ENCODE measurements around the gene PIGBOS1. TPM values are rescaled to one million over a fixed set of nuclear protein-coding genes. Genes with fewer than 3 reads are reported as not detected.

PIGBOS1 gene
- total and polyA plus RNA-seq, 2 experiments from 2014 or later, result 9.1 to 16.7 TPM

GRCh38 chr15:55297315-55297714, 21.6 kb downstream of the PIGBOS1 start:
- ATAC-seq (no peak), DNase-seq (ENCODE audit: low spot score) (no peak)
- Histone ChIP-seq H3K27ac (ENCODE audit: low read depth) (no peak overlapping the region), H3K36me3 (ENCODE audit: insufficient read depth) (no peaks in the 10 kb centered on the region), H4K20me1 (replicated peaks; ENCODE audit: insufficient read depth) (no peaks in the 10 kb centered on the region), H3K79me2 (replicated peaks; ENCODE audit: insufficient read depth) (no peaks in the 10 kb centered on the region), H3K4me1 (ENCODE audit: insufficient read depth) (no peaks in the 10 kb centered on the region), H3K9me2 (ENCODE audit: insufficient read depth) (no peaks in the 10 kb centered on the region), H3K4me2 (no peak overlapping the region), H3K27me3 (ENCODE audit: insufficient read depth) (no peaks in the 10 kb centered on the region), H3F3A (replicated peaks; ENCODE audit: low read depth) (no peaks in the 10 kb centered on the region), H2AFZ (no peak overlapping the region), H3K4me3 (no peak overlapping the region)
- H3K27ac Mint-ChIP-seq, result no peak overlapping the region
- H3K9me3 Mint-ChIP-seq, result peaks cover 37% of the 10 kb centered on the region
- peaks cover 6% of the 10 kb centered on the region for H3K27me3 Mint-ChIP-seq (ENCODE audit: insufficient read depth, low read depth, poor library complexity)
- no peak for TF ChIP-seq JUNB (IDR thresholded peaks at IDR 0.05; ENCODE audit: unreplicated experiment)
- TF ChIP-seq, protein P1, sequence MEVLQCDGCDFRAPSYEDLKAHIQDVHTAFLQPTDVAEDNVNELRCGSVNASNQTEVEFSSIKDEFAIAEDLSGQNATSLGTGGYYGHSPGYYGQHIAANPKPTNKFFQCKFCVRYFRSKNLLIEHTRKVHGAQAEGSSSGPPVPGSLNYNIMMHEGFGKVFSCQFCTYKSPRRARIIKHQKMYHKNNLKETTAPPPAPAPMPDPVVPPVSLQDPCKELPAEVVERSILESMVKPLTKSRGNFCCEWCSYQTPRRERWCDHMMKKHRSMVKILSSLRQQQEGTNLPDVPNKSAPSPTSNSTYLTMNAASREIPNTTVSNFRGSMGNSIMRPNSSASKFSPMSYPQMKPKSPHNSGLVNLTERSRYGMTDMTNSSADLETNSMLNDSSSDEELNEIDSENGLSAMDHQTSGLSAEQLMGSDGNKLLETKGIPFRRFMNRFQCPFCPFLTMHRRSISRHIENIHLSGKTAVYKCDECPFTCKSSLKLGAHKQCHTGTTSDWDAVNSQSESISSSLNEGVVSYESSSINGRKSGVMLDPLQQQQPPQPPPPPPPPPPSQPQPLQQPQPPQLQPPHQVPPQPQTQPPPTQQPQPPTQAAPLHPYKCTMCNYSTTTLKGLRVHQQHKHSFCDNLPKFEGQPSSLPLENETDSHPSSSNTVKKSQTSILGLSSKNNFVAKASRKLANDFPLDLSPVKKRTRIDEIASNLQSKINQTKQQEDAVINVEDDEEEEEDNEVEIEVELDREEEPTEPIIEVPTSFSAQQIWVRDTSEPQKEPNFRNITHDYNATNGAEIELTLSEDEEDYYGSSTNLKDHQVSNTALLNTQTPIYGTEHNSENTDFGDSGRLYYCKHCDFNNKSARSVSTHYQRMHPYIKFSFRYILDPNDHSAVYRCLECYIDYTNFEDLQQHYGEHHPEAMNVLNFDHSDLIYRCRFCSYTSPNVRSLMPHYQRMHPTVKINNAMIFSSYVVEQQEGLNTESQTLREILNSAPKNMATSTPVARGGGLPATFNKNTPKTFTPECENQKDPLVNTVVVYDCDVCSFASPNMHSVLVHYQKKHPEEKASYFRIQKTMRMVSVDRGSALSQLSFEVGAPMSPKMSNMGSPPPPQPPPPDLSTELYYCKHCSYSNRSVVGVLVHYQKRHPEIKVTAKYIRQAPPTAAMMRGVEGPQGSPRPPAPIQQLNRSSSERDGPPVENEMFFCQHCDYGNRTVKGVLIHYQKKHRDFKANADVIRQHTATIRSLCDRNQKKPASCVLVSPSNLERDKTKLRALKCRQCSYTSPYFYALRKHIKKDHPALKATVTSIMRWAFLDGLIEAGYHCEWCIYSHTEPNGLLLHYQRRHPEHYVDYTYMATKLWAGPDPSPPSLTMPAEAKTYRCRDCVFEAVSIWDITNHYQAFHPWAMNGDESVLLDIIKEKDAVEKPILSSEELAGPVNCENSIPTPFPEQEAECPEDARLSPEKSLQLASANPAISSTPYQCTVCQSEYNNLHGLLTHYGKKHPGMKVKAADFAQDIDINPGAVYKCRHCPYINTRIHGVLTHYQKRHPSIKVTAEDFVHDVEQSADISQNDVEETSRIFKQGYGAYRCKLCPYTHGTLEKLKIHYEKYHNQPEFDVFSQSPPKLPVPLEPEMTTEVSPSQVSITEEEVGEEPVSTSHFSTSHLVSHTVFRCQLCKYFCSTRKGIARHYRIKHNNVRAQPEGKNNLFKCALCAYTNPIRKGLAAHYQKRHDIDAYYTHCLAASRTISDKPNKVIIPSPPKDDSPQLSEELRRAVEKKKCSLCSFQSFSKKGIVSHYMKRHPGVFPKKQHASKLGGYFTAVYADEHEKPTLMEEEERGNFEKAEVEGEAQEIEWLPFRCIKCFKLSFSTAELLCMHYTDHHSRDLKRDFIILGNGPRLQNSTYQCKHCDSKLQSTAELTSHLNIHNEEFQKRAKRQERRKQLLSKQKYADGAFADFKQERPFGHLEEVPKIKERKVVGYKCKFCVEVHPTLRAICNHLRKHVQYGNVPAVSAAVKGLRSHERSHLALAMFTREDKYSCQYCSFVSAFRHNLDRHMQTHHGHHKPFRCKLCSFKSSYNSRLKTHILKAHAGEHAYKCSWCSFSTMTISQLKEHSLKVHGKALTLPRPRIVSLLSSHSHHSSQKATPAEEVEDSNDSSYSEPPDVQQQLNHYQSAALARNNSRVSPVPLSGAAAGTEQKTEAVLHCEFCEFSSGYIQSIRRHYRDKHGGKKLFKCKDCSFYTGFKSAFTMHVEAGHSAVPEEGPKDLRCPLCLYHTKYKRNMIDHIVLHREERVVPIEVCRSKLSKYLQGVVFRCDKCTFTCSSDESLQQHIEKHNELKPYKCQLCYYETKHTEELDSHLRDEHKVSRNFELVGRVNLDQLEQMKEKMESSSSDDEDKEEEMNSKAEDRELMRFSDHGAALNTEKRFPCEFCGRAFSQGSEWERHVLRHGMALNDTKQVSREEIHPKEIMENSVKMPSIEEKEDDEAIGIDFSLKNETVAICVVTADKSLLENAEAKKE (CRISPR knock-in tag; IDR thresholded peaks at IDR 0.05), result no peak
- H3K4me1 Mint-ChIP-seq, result no peaks in the 10 kb centered on the region
- H3K4me3 Mint-ChIP-seq, result no peak overlapping the region
- H3K36me3 Mint-ChIP-seq (ENCODE audit: low read depth), result peaks cover 25% of the 10 kb centered on the region; the same call in 2 of the 3 replicates

GRCh38 chr15:55290528-55291057, 28.3 kb downstream of the PIGBOS1 start:
- no peaks in the 10 kb centered on the region for H3F3A ChIP-seq (replicated peaks; ENCODE audit: low read depth)
- peaks cover 6% of the 10 kb centered on the region for H3K4me1 ChIP-seq (ENCODE audit: insufficient read depth)
- H3K27me3 Mint-ChIP-seq (ENCODE audit: insufficient read depth, low read depth, poor library complexity), result peaks cover 8% of the 10 kb centered on the region

More at GRCh38 chr15:55290528-55291057, 28.3 kb downstream of the PIGBOS1 start:
- peak; percentile 85 to 87 for TF ChIP-seq CTCF (conservative IDR thresholded peaks at IDR 0.05; ENCODE audit: low read depth in 2 of 2)
- no peak for TF ChIP-seq ZNF331 (CRISPR knock-in tag; IDR thresholded peaks at IDR 0.05; ENCODE audit: low read depth)
- no peak for TF ChIP-seq CREB1 (CRISPR knock-in tag; IDR thresholded peaks at IDR 0.05; ENCODE audit: low read depth)
- no peak for TF ChIP-seq EZH2 (IDR thresholded peaks at IDR 0.05; ENCODE audit: low read depth, unreplicated experiment)
- no peaks in the 10 kb centered on the region for H3K79me2 ChIP-seq (replicated peaks; ENCODE audit: insufficient read depth)
- no peaks in the 10 kb centered on the region for H3K36me3 ChIP-seq (ENCODE audit: insufficient read depth)
- peaks cover 11% of the 10 kb centered on the region for H3K27me3 ChIP-seq (ENCODE audit: insufficient read depth)
- no peaks in the 10 kb centered on the region for H4K20me1 ChIP-seq (replicated peaks; ENCODE audit: insufficient read depth)
- Mint-ChIP-seq H3K27ac (no peak overlapping the region), H3K4me3 (peak overlapping the region; percentile 79), H3K36me3 (ENCODE audit: low read depth) (no peaks in the 10 kb centered on the region; the same call in 2 of the 3 replicates), H3K9me3 (no peaks in the 10 kb centered on the region), H3K4me1 (peaks cover 6% of the 10 kb centered on the region; the same call in 1 of the 3 replicates)
- H3K4me3 ChIP-seq, result peak overlapping the region; percentile 89
- H2AFZ ChIP-seq, result peak overlapping the region; percentile 100; the same call in 1 of the 2 replicates
- DNase-seq (ENCODE audit: low spot score) (peak; percentile 93), ATAC-seq (peak; percentile 87)
- no peaks in the 10 kb centered on the region for H3K9me2 ChIP-seq (ENCODE audit: insufficient read depth)
- no peak overlapping the region for H3K27ac ChIP-seq (ENCODE audit: low read depth)
- H3K4me2 ChIP-seq, result peak overlapping the region; percentile 73

Measured in GM23338 (cell line).